Measurements from ENCODE around the gene CEP55.

GRCh38 chr10:93577565-93577964 is 81.2 kb downstream of the CEP55 start:
- TF ChIP-seq SUZ12 (IDR thresholded peaks at IDR 0.05) (no peak), BHLHE40 (IDR thresholded peaks at IDR 0.05; ENCODE audit: borderline replicate concordance) (no peak)
